ENCODE data around the gene ATP2B3.

GRCh38 chrX:153504445-153505016 is 12.9 kb upstream of the ATP2B3 start:
- TF ChIP-seq CTCF (conservative IDR thresholded peaks at IDR 0.05; ENCODE audit: low read length) (no peak), EZH2phosphoT487 (IDR thresholded peaks at IDR 0.05; ENCODE audit: borderline replicate concordance) (no peak)
